ENCODE results near the gene CEP85L. TPM values are rescaled to one million over a fixed set of nuclear protein-coding genes. Genes with fewer than 3 reads are reported as not detected.

Gene CEP85L
- total RNA-seq, 1 experiment from 2014 or later = 4.8 TPM

GRCh38 chr6:118606268-118606667 is 45.1 kb downstream of the CEP85L start:
- H4K20me1 ChIP-seq (ENCODE audit: insufficient read depth, low read depth, low read length) = peaks cover 7% of the 10 kb centered on the region
- H3K4me2 ChIP-seq (ENCODE audit: low read depth, low read length, poor library complexity, severe bottlenecking) = no peak overlapping the region
- H3K4me1 ChIP-seq (ENCODE audit: low read length) = no peaks in the 10 kb centered on the region
- H2AFZ ChIP-seq (ENCODE audit: low read length) = no peak overlapping the region
- H3K36me3 ChIP-seq (ENCODE audit: insufficient read depth, low read length) = no peaks in the 10 kb centered on the region
- no peaks in the 10 kb centered on the region for H3K79me2 ChIP-seq (ENCODE audit: low read length)
- no peak for DNase-seq
- no peak overlapping the region for H3K27ac ChIP-seq (ENCODE audit: low read length)
- no peak overlapping the region for H3K4me3 ChIP-seq (ENCODE audit: low read length)
- H3K9me3 ChIP-seq (ENCODE audit: low read length) = no peaks in the 10 kb centered on the region
- H3K9ac ChIP-seq (ENCODE audit: low read length) = no peak overlapping the region
- H3K27me3 ChIP-seq (ENCODE audit: low read length) = no peaks in the 10 kb centered on the region
- H3K9me2 ChIP-seq (replicated peaks; ENCODE audit: insufficient read depth, low read length) = no peaks in the 10 kb centered on the region

- H4K20me1 ChIP-seq (ENCODE audit: insufficient read depth, low read depth, low read length) = peaks cover 3% of the 10 kb centered on the region; the same call in 1 of the 2 replicates
- no peak overlapping the region for H2AFZ ChIP-seq (ENCODE audit: low read length)
- H3K4me2 ChIP-seq (ENCODE audit: low read depth, low read length, poor library complexity, severe bottlenecking) = no peak overlapping the region
- DNase-seq = no peak
- H3K36me3 ChIP-seq (ENCODE audit: insufficient read depth, low read length) = no peaks in the 10 kb centered on the region
- H3K27me3 ChIP-seq (ENCODE audit: low read length) = no peaks in the 10 kb centered on the region
- H3K9ac ChIP-seq (ENCODE audit: low read length) = no peak overlapping the region
- no peaks in the 10 kb centered on the region for H3K9me2 ChIP-seq (replicated peaks; ENCODE audit: insufficient read depth, low read length)
- no peak overlapping the region for H3K4me3 ChIP-seq (ENCODE audit: low read length)
- H3K79me2 ChIP-seq (ENCODE audit: low read length) = no peaks in the 10 kb centered on the region
- no peaks in the 10 kb centered on the region for H3K4me1 ChIP-seq (ENCODE audit: low read length)
- no peak overlapping the region for H3K27ac ChIP-seq (ENCODE audit: low read length)
- no peaks in the 10 kb centered on the region for H3K9me3 ChIP-seq (ENCODE audit: low read length)
Observed at GRCh38 chr6:118603372-118603771, 48.0 kb downstream of the CEP85L start.

GRCh38 chr6:118602300-118602699 is 49.1 kb downstream of the CEP85L start:
- no peak overlapping the region for H3K9ac ChIP-seq (ENCODE audit: low read length)
- no peaks in the 10 kb centered on the region for H4K20me1 ChIP-seq (ENCODE audit: insufficient read depth, low read depth, low read length)
- H3K36me3 ChIP-seq (ENCODE audit: insufficient read depth, low read length) = no peaks in the 10 kb centered on the region
- H3K27me3 ChIP-seq (ENCODE audit: low read length) = no peaks in the 10 kb centered on the region
- H3K79me2 ChIP-seq (ENCODE audit: low read length) = no peaks in the 10 kb centered on the region
- H3K27ac ChIP-seq (ENCODE audit: low read length) = no peak overlapping the region
- no peak overlapping the region for H3K4me3 ChIP-seq (ENCODE audit: low read length)
- H2AFZ ChIP-seq (ENCODE audit: low read length) = no peak overlapping the region
- H3K4me1 ChIP-seq (ENCODE audit: low read length) = no peaks in the 10 kb centered on the region
- H3K4me2 ChIP-seq (ENCODE audit: low read depth, low read length, poor library complexity, severe bottlenecking) = no peak overlapping the region
- DNase-seq = no peak
- H3K9me3 ChIP-seq (ENCODE audit: low read length) = no peaks in the 10 kb centered on the region
- H3K9me2 ChIP-seq (replicated peaks; ENCODE audit: insufficient read depth, low read length) = no peaks in the 10 kb centered on the region

- H3K4me2 ChIP-seq (ENCODE audit: low read depth, low read length, poor library complexity, severe bottlenecking) = no peak overlapping the region
- no peak overlapping the region for H3K27ac ChIP-seq (ENCODE audit: low read length)
- H3K27me3 ChIP-seq (ENCODE audit: low read length) = no peaks in the 10 kb centered on the region
- H3K36me3 ChIP-seq (ENCODE audit: insufficient read depth, low read length) = no peaks in the 10 kb centered on the region
- no peaks in the 10 kb centered on the region for H3K9me2 ChIP-seq (replicated peaks; ENCODE audit: insufficient read depth, low read length)
- no peak overlapping the region for H3K9ac ChIP-seq (ENCODE audit: low read length)
- H3K9me3 ChIP-seq (ENCODE audit: low read length) = no peaks in the 10 kb centered on the region
- H3K4me1 ChIP-seq (ENCODE audit: low read length) = no peaks in the 10 kb centered on the region
- no peak for DNase-seq
- H4K20me1 ChIP-seq (ENCODE audit: insufficient read depth, low read depth, low read length) = 0 out of 2 replicates have a peak, but pooled peaks cover 4% of the 10 kb centered on the region
- no peak overlapping the region for H3K4me3 ChIP-seq (ENCODE audit: low read length)
- H3K79me2 ChIP-seq (ENCODE audit: low read length) = no peaks in the 10 kb centered on the region
- H2AFZ ChIP-seq (ENCODE audit: low read length) = no peak overlapping the region
Observed at GRCh38 chr6:118598324-118598723, 53.1 kb downstream of the CEP85L start.

- Histone ChIP-seq H3K27me3 (ENCODE audit: low read length) (no peaks in the 10 kb centered on the region), H4K20me1 (ENCODE audit: insufficient read depth, low read depth, low read length) (0 out of 2 replicates have a peak, but pooled peaks cover 4% of the 10 kb centered on the region), H3K4me2 (ENCODE audit: low read depth, low read length, poor library complexity, severe bottlenecking) (no peak overlapping the region), H3K9me3 (ENCODE audit: low read length) (no peaks in the 10 kb centered on the region), H3K9ac (ENCODE audit: low read length) (no peak overlapping the region), H3K79me2 (ENCODE audit: low read length) (no peaks in the 10 kb centered on the region), H3K4me3 (ENCODE audit: low read length) (no peak overlapping the region), H3K9me2 (replicated peaks; ENCODE audit: insufficient read depth, low read length) (no peaks in the 10 kb centered on the region), H3K36me3 (ENCODE audit: insufficient read depth, low read length) (no peaks in the 10 kb centered on the region), H2AFZ (ENCODE audit: low read length) (no peak overlapping the region), H3K27ac (ENCODE audit: low read length) (no peak overlapping the region), H3K4me1 (ENCODE audit: low read length) (no peaks in the 10 kb centered on the region)
- no peak for DNase-seq
Observed at GRCh38 chr6:118597636-118598035, 53.8 kb downstream of the CEP85L start.

- no peak overlapping the region for H2AFZ ChIP-seq (ENCODE audit: low read length)
- H3K9ac ChIP-seq (ENCODE audit: low read length) = no peak overlapping the region
- H3K4me2 ChIP-seq (ENCODE audit: low read depth, low read length, poor library complexity, severe bottlenecking) = no peak overlapping the region
- no peak for DNase-seq
- no peaks in the 10 kb centered on the region for H3K9me3 ChIP-seq (ENCODE audit: low read length)
- H3K27ac ChIP-seq (ENCODE audit: low read length) = no peak overlapping the region
- peaks cover 2% of the 10 kb centered on the region for H3K4me1 ChIP-seq (ENCODE audit: low read length)
- H4K20me1 ChIP-seq (ENCODE audit: insufficient read depth, low read depth, low read length) = 0 out of 2 replicates have a peak, but pooled peaks cover 4% of the 10 kb centered on the region
- no peaks in the 10 kb centered on the region for H3K36me3 ChIP-seq (ENCODE audit: insufficient read depth, low read length)
- no peaks in the 10 kb centered on the region for H3K9me2 ChIP-seq (replicated peaks; ENCODE audit: insufficient read depth, low read length)
- no peaks in the 10 kb centered on the region for H3K27me3 ChIP-seq (ENCODE audit: low read length)
- no peaks in the 10 kb centered on the region for H3K79me2 ChIP-seq (ENCODE audit: low read length)
- H3K4me3 ChIP-seq (ENCODE audit: low read length) = no peak overlapping the region
Observed at GRCh38 chr6:118596774-118597320, 54.5 kb downstream of the CEP85L start.

- Histone ChIP-seq H3K36me3 (ENCODE audit: insufficient read depth, low read length) (no peaks in the 10 kb centered on the region), H3K79me2 (ENCODE audit: low read length) (no peaks in the 10 kb centered on the region), H2AFZ (ENCODE audit: low read length) (no peak overlapping the region), H3K9me3 (ENCODE audit: low read length) (peaks cover 3% of the 10 kb centered on the region; the same call in 1 of the 2 replicates), H4K20me1 (ENCODE audit: insufficient read depth, low read depth, low read length) (0 out of 2 replicates have a peak, but pooled peaks cover 4% of the 10 kb centered on the region), H3K4me1 (ENCODE audit: low read length) (peaks cover 7% of the 10 kb centered on the region), H3K4me3 (ENCODE audit: low read length) (no peak overlapping the region), H3K4me2 (ENCODE audit: low read depth, low read length, poor library complexity, severe bottlenecking) (no peak overlapping the region), H3K27ac (ENCODE audit: low read length) (no peak overlapping the region), H3K9me2 (replicated peaks; ENCODE audit: insufficient read depth, low read length) (no peaks in the 10 kb centered on the region), H3K9ac (ENCODE audit: low read length) (no peak overlapping the region), H3K27me3 (ENCODE audit: low read length) (no peaks in the 10 kb centered on the region)
- DNase-seq = no peak
Observed at GRCh38 chr6:118594877-118595276, 56.5 kb downstream of the CEP85L start.

GRCh38 chr6:118591897-118592296 is 59.5 kb downstream of the CEP85L start:
- Histone ChIP-seq H3K9me3 (ENCODE audit: low read length) (peaks cover 3% of the 10 kb centered on the region; the same call in 1 of the 2 replicates), H3K4me1 (ENCODE audit: low read length) (peaks cover 7% of the 10 kb centered on the region), H4K20me1 (ENCODE audit: insufficient read depth, low read depth, low read length) (0 out of 2 replicates have a peak, but pooled peaks cover 4% of the 10 kb centered on the region), H3K79me2 (ENCODE audit: low read length) (no peaks in the 10 kb centered on the region), H3K9me2 (replicated peaks; ENCODE audit: insufficient read depth, low read length) (no peaks in the 10 kb centered on the region), H2AFZ (ENCODE audit: low read length) (no peak overlapping the region), H3K4me3 (ENCODE audit: low read length) (no peak overlapping the region), H3K27me3 (ENCODE audit: low read length) (no peaks in the 10 kb centered on the region), H3K4me2 (ENCODE audit: low read depth, low read length, poor library complexity, severe bottlenecking) (peak overlapping the region; percentile 26), H3K9ac (ENCODE audit: low read length) (no peak overlapping the region), H3K27ac (ENCODE audit: low read length) (no peak overlapping the region), H3K36me3 (ENCODE audit: insufficient read depth, low read length) (no peaks in the 10 kb centered on the region)
- no peak for DNase-seq
